ENCODE data around the gene NACC1.

- no peak for TF ChIP-seq CTCF (conservative IDR thresholded peaks at IDR 0.05)
- no peak for TF ChIP-seq ZFX (IDR thresholded peaks at IDR 0.05)
These were observed 25.3 kb upstream of the NACC1 start for GRCh38 chr19:13092606-13093235.
